HEK293 (cell line): ENCODE data around the gene KIRREL3.

Experiments used
- CTCF ChIA-PET: fragments of 350-600 bp; formaldehyde crosslinking; extraction: SDS; loops from one replicate; lab custom pipeline; 2021; ENCODE audit warnings: antibody characterized with exemption; lab: Yijun Ruan, JAX
- POLR2A ChIA-PET: fragments of 300-600 bp; formaldehyde crosslinking; extraction: SDS; loops from one replicate; lab custom pipeline; 2020; ENCODE audit warnings: antibody characterized with exemption, inconsistent platforms; lab: Yijun Ruan, JAX
- H3K27ac ChIP-seq: fragments of 200-500 bp; sonication (Bioruptor generic); 2 replicates; pipeline ENCODE4 v1.5.1; 2014; ENCODE audit warnings: low read depth, low read length, control low read depth, inconsistent platforms; ENCODE audit errors: extremely low read depth
- H3K36me3 ChIP-seq, 2 experiments: fragments of 200-500 bp in 1 of 2; sonication (Bioruptor generic) in 1 of 2; 1 replicate in 1 of 2; 2 replicates in 1 of 2; pipeline ENCODE4 v1.5.1; 2014 to 2017; ENCODE audit warnings: inconsistent platforms in 2 of 2, low read length in 2 of 2; ENCODE audit not compliant: control insufficient read depth in 2 of 2, insufficient read depth in 1 of 2
- H3K4me1 ChIP-seq: fragments of 200-500 bp; sonication (Bioruptor generic); 2 replicates; pipeline ENCODE4 v1.5.1; 2014; ENCODE audit warnings: mild to moderate bottlenecking, low read length, inconsistent platforms; ENCODE audit not compliant: control insufficient read depth, insufficient read depth
- H3K4me3 ChIP-seq: 2 replicates; pipeline ENCODE4 v1.5.1; 2011; ENCODE audit warnings: low read depth, mild to moderate bottlenecking, control low read depth, low read length, moderate library complexity
- H3K9me3 ChIP-seq: fragments of 200-500 bp; sonication (Bioruptor generic); 2 replicates; pipeline ENCODE4 v1.5.1; 2014; ENCODE audit warnings: low read depth, low read length, inconsistent platforms; ENCODE audit not compliant: control insufficient read depth, insufficient read depth
- EGR2 ChIP-seq: fragments of 450-650 bp; formaldehyde crosslinking; IDR thresholded peaks from 2 replicates; pipeline ENCODE4 v1.5.1; 2016; ENCODE audit warnings: low read depth, missing biosample characterization, missing genetic modification characterization
- GLIS1 ChIP-seq: fragments of 450-650 bp; formaldehyde crosslinking; IDR thresholded peaks from 2 replicates; pipeline ENCODE4 v1.5.1; 2016; ENCODE audit warnings: missing biosample characterization, missing genetic modification characterization
- KLF16 ChIP-seq: fragments of 450-650 bp; formaldehyde crosslinking; IDR thresholded peaks from 2 replicates; pipeline ENCODE4 v1.5.1; 2017; ENCODE audit warnings: missing biosample characterization, missing genetic modification characterization
- KLF8 ChIP-seq: fragments of 450-650 bp; formaldehyde crosslinking; IDR thresholded peaks from 2 replicates; pipeline ENCODE4 v1.5.1; 2016; ENCODE audit warnings: missing biosample characterization, missing genetic modification characterization
- KLF9 ChIP-seq: fragments of 450-650 bp; formaldehyde crosslinking; IDR thresholded peaks from 2 replicates; pipeline ENCODE4 v1.5.1; 2016; ENCODE audit warnings: missing biosample characterization, missing genetic modification characterization, low read depth
- ZBTB20 ChIP-seq: fragments of 450-650 bp; formaldehyde crosslinking; IDR thresholded peaks from 2 replicates; pipeline ENCODE4 v1.5.1; 2016; ENCODE audit warnings: missing biosample characterization, missing genetic modification characterization
- ZBTB8A ChIP-seq: fragments of 450-650 bp; formaldehyde crosslinking; IDR thresholded peaks from 2 replicates; pipeline ENCODE4 v1.5.1; 2016; ENCODE audit warnings: missing biosample characterization, missing genetic modification characterization
- ZFHX2 ChIP-seq: fragments of 450-650 bp; formaldehyde crosslinking; conservative IDR thresholded peaks from 2 replicates; pipeline ENCODE4 v1.5.1; 2016; ENCODE audit warnings: missing biosample characterization, missing genetic modification characterization
- ZFP69B ChIP-seq: fragments of 450-650 bp; formaldehyde crosslinking; IDR thresholded peaks from 2 replicates; pipeline ENCODE4 v1.5.1; 2016; ENCODE audit warnings: missing biosample characterization, missing genetic modification characterization
- ZIC2 ChIP-seq: fragments of 450-650 bp; formaldehyde crosslinking; IDR thresholded peaks from 2 replicates; pipeline ENCODE4 v1.5.1; 2016; ENCODE audit warnings: missing biosample characterization, missing genetic modification characterization
- ZNF114 ChIP-seq: fragments of 450-650 bp; formaldehyde crosslinking; IDR thresholded peaks from 2 replicates; pipeline ENCODE4 v1.5.0; 2017; ENCODE audit warnings: missing biosample characterization, missing genetic modification characterization
- ZNF140 ChIP-seq: fragments of 450-650 bp; formaldehyde crosslinking; IDR thresholded peaks from 2 replicates; pipeline ENCODE4 v1.5.1; 2016; ENCODE audit warnings: missing biosample characterization, missing genetic modification characterization
- ZNF148 ChIP-seq: fragments of 450-650 bp; formaldehyde crosslinking; IDR thresholded peaks from 2 replicates; pipeline ENCODE4 v1.5.0; 2017; ENCODE audit warnings: missing biosample characterization, missing genetic modification characterization, borderline replicate concordance
- ZNF157 ChIP-seq: fragments of 450-650 bp; formaldehyde crosslinking; IDR thresholded peaks from 2 replicates; pipeline ENCODE4 v1.5.1; 2016; ENCODE audit warnings: missing biosample characterization, missing genetic modification characterization
- ZNF16 ChIP-seq: fragments of 450-650 bp; formaldehyde crosslinking; IDR thresholded peaks from 2 replicates; pipeline ENCODE4 v1.5.1; 2016; ENCODE audit warnings: low read depth, missing biosample characterization, missing genetic modification characterization
- ZNF223 ChIP-seq: fragments of 450-650 bp; formaldehyde crosslinking; IDR thresholded peaks from 2 replicates; pipeline ENCODE4 v1.5.1; 2016; ENCODE audit warnings: missing biosample characterization, missing genetic modification characterization
- ZNF292 ChIP-seq: fragments of 450-650 bp; formaldehyde crosslinking; IDR thresholded peaks from 2 replicates; pipeline ENCODE4 v1.5.1; 2016; ENCODE audit warnings: low read depth, missing biosample characterization, missing genetic modification characterization, borderline replicate concordance
- ZNF362 ChIP-seq: fragments of 450-650 bp; formaldehyde crosslinking; IDR thresholded peaks from 2 replicates; pipeline ENCODE4 v1.5.1; 2016; ENCODE audit warnings: missing biosample characterization, missing genetic modification characterization
- ZNF529 ChIP-seq: fragments of 450-650 bp; formaldehyde crosslinking; IDR thresholded peaks from 2 replicates; pipeline ENCODE4 v1.5.1; 2017; ENCODE audit warnings: missing genetic modification characterization, missing biosample characterization; ENCODE audit not compliant: insufficient replicate concordance
- ZNF555 ChIP-seq: fragments of 450-650 bp; formaldehyde crosslinking; conservative IDR thresholded peaks from 2 replicates; pipeline ENCODE4 v1.5.1; 2017; ENCODE audit warnings: missing biosample characterization, mild to moderate bottlenecking, missing genetic modification characterization, inconsistent platforms
- ZNF596 ChIP-seq: fragments of 450-650 bp; IDR thresholded peaks from 2 replicates; pipeline ENCODE4 v1.5.0; 2018; ENCODE audit warnings: missing biosample characterization, mild to moderate bottlenecking, missing genetic modification characterization, moderate library complexity
- ZNF660 ChIP-seq: fragments of 450-650 bp; IDR thresholded peaks from 2 replicates; pipeline ENCODE4 v1.5.1; 2018; ENCODE audit warnings: missing biosample characterization, mild to moderate bottlenecking, missing genetic modification characterization
- ZNF701 ChIP-seq: fragments of 450-650 bp; formaldehyde crosslinking; IDR thresholded peaks from 2 replicates; pipeline ENCODE4 v1.5.1; 2016; ENCODE audit warnings: missing biosample characterization, missing genetic modification characterization
- TF ChIP-seq, protein P1 (sequence below): fragments of 450-650 bp; formaldehyde crosslinking; IDR thresholded peaks from 2 replicates; pipeline ENCODE4 v1.5.1; 2016; ENCODE audit warnings: missing biosample characterization, missing genetic modification characterization
- TF ChIP-seq, protein P2 (sequence below): fragments of 450-650 bp; formaldehyde crosslinking; IDR thresholded peaks from 2 replicates; pipeline ENCODE4 v1.5.1; 2017; ENCODE audit warnings: missing biosample characterization, mild to moderate bottlenecking, missing genetic modification characterization, moderate library complexity
- TF ChIP-seq, protein P3 (sequence below): fragments of 450-650 bp; IDR thresholded peaks from 2 replicates; pipeline ENCODE4 v1.5.1; 2018; ENCODE audit warnings: missing biosample characterization, mild to moderate bottlenecking, missing genetic modification characterization

The KIRREL3 gene

GRCh38 chr11:126959700-126960099 is 40.9 kb downstream of the KIRREL3 start (continued):
- TF ChIP-seq ZNF148, result no peak
- no peak for TF ChIP-seq ZNF140
- TF ChIP-seq ZBTB8A (tag by site-specific recombination), result no peak
- no peak for TF ChIP-seq ZNF157 (tag by site-specific recombination)
- no peak for TF ChIP-seq KLF9 (tag by site-specific recombination)
- TF ChIP-seq ZNF362 (tag by site-specific recombination), result no peak
- no peak for TF ChIP-seq ZBTB20
- TF ChIP-seq, all 188 proteins: peak for 0

DNA sequence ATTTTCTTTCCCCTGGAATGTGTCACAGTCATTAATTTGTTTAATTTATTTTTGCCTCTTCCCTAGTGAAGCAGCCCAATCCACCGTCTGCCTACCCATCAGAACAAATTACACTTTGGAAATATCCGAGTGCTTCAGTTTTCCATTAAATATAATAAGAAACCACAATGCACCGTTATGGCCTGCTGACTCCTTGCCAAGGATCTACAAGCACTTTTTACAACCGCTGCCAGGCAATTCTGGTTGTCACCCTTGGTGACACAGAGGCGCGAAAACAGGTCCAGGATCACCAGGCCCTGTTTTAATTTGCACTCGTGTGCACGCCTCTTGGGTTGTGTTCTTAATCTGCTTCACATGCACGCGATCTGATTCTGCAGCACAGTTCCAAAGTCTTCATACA is 43.9 kb downstream of the KIRREL3 start:
- no peak overlapping the region for H3K27ac ChIP-seq
- no peak overlapping the region for H3K4me3 ChIP-seq
- ChIA-PET POLR2A (no interaction called here), CTCF (no interaction called here)
- no peaks in the 10 kb centered on the region for H3K4me1 ChIP-seq
- no peaks in the 10 kb centered on the region for H3K36me3 ChIP-seq
- no peaks in the 10 kb centered on the region for H3K9me3 ChIP-seq
- TF ChIP-seq KLF8 (tag by site-specific recombination) (no peak), ZNF660 (tag by site-specific recombination) (no peak), ZNF555 (tag by site-specific recombination) (no peak), ZNF16 (tag by site-specific recombination) (no peak), ZNF114 (tag by site-specific recombination) (no peak), ZFHX2 (no peak), KLF16 (tag by site-specific recombination) (no peak), ZNF529 (tag by site-specific recombination) (no peak), ZNF596 (tag by site-specific recombination) (no peak), ZNF223 (no peak), ZIC2 (tag by site-specific recombination) (no peak), ZNF701 (tag by site-specific recombination) (no peak), EGR2 (no peak), GLIS1 (no peak), ZFP69B (tag by site-specific recombination) (no peak), ZNF292 (no peak)
- TF ChIP-seq, protein P1, sequence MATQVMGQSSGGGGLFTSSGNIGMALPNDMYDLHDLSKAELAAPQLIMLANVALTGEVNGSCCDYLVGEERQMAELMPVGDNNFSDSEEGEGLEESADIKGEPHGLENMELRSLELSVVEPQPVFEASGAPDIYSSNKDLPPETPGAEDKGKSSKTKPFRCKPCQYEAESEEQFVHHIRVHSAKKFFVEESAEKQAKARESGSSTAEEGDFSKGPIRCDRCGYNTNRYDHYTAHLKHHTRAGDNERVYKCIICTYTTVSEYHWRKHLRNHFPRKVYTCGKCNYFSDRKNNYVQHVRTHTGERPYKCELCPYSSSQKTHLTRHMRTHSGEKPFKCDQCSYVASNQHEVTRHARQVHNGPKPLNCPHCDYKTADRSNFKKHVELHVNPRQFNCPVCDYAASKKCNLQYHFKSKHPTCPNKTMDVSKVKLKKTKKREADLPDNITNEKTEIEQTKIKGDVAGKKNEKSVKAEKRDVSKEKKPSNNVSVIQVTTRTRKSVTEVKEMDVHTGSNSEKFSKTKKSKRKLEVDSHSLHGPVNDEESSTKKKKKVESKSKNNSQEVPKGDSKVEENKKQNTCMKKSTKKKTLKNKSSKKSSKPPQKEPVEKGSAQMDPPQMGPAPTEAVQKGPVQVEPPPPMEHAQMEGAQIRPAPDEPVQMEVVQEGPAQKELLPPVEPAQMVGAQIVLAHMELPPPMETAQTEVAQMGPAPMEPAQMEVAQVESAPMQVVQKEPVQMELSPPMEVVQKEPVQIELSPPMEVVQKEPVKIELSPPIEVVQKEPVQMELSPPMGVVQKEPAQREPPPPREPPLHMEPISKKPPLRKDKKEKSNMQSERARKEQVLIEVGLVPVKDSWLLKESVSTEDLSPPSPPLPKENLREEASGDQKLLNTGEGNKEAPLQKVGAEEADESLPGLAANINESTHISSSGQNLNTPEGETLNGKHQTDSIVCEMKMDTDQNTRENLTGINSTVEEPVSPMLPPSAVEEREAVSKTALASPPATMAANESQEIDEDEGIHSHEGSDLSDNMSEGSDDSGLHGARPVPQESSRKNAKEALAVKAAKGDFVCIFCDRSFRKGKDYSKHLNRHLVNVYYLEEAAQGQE (tag by site-specific recombination), result no peak
- TF ChIP-seq, protein P2, sequence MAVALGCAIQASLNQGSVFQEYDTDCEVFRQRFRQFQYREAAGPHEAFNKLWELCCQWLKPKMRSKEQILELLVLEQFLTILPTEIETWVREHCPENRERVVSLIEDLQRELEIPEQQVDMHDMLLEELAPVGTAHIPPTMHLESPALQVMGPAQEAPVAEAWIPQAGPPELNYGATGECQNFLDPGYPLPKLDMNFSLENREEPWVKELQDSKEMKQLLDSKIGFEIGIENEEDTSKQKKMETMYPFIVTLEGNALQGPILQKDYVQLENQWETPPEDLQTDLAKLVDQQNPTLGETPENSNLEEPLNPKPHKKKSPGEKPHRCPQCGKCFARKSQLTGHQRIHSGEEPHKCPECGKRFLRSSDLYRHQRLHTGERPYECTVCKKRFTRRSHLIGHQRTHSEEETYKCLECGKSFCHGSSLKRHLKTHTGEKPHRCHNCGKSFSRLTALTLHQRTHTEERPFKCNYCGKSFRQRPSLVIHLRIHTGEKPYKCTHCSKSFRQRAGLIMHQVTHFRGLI (tag by site-specific recombination), result no peak
- TF ChIP-seq, protein P3, sequence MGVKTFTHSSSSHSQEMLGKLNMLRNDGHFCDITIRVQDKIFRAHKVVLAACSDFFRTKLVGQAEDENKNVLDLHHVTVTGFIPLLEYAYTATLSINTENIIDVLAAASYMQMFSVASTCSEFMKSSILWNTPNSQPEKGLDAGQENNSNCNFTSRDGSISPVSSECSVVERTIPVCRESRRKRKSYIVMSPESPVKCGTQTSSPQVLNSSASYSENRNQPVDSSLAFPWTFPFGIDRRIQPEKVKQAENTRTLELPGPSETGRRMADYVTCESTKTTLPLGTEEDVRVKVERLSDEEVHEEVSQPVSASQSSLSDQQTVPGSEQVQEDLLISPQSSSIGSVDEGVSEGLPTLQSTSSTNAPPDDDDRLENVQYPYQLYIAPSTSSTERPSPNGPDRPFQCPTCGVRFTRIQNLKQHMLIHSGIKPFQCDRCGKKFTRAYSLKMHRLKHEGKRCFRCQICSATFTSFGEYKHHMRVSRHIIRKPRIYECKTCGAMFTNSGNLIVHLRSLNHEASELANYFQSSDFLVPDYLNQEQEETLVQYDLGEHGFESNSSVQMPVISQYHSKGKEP (tag by site-specific recombination), result no peak
